Measurements from ENCODE around the gene KRTAP4-1.
"Not testable (repeated sequence)": the region's sequence is repeated elsewhere in the genome, so short reads cannot be mapped to it uniquely, and the experiment has no call there.

Gene KRTAP4-1

DNA sequence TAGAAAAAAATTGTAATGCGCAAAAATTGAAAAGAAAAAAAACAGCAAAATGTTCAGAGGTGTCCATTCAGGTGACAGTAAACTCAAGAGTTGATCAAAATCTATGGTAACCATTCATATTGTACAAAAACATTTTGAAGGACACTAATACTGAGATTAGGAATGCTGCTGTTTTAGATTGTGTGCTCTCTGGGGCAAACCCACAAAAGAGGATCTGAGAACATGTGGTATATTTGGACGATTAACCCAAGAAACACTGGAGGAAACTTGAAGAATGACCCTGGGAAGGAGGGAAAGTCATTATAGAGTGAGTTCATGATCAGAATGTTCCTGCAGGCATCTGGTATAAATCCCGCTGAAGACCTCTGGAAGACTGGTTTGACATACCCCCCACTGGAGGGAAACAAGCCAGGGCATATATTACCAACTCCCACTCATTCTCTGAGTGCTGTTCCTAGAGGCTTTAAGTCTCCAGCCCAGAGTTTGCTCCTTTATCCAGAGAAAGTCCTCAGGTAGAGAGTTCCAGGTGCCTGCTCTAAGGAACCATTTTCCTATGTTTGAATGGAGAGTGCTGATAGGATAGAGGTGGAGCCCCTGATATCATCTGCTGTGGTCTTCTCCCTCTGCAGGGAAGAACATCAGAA, 7.8 kb downstream of the KRTAP4-1 start:
- DNase-seq (ENCODE audit: low spot score): no peak

DNA sequence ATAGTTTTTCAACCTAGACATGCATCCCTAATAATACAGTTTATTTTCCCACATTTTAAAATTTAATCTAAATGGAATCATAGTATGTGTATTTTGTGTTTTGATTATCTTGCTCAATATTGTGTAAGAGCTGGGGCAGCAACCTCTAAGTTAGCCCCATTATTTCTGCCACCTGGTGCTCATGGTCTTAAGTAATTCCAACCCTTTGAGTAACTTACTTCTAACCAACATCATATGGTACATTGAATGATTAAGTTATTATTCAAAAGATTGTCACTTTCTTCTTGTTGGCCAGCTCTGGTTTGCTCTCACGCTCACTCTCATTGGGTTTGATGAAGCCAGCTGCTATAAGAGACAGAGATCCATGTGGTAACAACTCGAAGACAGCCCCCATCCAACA, 12.8 kb downstream of the KRTAP4-1 start:
- no peak for DNase-seq (ENCODE audit: low spot score)

DNA sequence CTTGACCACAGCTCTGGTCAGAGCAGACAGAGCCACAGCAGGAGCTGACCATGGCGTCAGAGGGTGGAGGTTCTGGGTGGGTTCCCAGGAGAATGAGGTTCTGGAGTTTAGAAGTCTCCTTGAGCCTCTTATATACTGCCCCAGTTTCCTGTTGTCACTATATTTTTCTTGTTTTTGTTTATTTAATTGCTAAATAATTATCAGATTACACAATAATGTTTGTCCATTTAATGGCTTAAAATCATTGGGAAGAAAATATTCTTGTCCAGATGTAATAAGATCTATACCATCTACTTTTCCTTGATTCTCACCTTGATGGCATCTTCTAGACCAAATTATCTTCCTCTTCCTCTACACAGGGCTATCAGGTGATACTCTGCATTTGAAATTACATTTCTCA, 16.6 kb downstream of the KRTAP4-1 start, which contains the start of gene KRTAP4-3:
Gene KRTAP4-3, minus strand, starts transcription at position 101 of the 400 bp plus-strand sequence. Its CDS starts 49 bp downstream, at position 52.
- DNase-seq (ENCODE audit: low spot score): no peak

DNA sequence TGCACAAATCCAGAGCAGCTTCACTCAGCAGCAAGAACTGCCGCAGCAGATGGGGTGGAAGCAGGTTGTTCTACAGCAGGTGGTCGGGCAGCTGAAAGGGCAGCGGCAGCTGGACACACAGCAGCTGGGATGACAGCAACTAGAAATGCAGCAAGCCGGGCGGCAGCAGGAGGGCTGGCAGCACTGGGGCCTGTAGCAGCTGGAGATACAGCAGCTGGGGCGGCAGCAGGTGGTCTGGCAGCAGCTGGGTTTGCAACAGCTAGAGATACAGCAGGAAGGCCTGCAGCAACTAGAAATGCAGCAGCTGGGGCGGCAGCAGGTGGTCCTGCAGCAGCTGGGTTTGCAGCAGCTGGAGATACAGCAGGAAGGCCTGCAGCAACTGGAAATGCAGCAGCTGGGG, 17.1 kb downstream of the KRTAP4-1 start:
- DNase-seq (ENCODE audit: low spot score): no peak

DNA sequence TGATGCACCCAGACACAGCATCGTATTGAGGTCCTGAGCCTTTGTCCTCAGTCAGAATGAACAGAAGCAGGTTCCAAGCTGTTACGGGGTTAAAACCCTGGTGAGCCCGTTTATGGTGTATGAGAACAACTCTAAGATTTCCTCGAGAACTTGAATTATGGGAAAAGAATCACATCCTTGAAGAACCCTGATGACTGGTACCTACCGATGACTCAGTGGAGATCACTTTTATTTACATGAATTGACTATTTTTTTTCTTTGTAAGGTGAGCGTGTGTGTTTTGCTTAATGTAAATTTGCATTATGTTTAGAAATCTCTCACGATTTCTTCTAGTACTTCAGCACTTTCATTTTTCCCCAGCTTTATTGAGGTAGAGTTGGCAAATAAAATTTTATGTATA, 20.9 kb downstream of the KRTAP4-1 start:
- DNase-seq (ENCODE audit: low spot score): no peak

DNA sequence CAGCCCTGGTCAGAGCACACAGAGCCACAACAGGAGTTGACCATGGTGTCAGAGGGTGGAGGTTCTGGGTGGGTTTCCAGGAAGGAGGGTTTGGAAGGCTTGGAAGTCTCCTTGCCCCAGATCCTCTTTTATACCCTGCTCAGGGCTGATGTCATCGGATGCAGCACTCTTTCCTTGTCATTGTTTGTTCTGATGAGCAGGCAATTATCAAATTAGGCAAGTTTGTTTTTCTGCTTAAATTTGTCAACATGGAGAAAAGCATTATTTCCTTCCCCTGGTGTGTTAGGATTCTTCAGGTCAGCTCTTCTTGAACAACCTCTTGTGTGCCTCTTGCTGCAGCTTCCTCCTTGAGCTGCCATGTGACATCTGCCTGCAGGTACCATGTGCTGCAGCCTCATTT, 24.1 kb downstream of the KRTAP4-1 start, which contains the start of gene KRTAP4-4:
Gene KRTAP4-4, minus strand, starts transcription at position 101 of the 400 bp plus-strand sequence. Its CDS starts 57 bp downstream, at position 44.
- DNase-seq (ENCODE audit: low spot score): no peak

DNA sequence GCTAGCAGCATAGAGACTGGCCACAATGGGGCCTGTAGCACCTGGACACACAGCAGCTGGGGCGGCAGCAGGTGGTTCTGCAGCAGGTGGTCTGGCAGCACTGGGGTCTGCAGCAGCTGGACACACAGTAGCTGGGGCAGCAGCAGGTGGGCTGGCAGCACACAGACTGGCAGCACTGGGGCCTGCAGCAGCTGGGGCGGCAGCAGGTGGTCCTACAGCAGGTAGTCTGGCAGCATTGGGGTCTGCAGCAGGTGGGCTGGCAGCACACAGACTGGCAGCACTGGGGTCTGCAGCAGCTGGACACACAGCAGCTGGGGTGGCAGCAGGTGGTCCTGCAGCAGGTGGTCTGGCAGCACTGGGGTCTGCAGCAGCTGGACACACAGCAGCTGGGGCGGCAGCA, 24.5 kb downstream of the KRTAP4-1 start:
- not testable (repeated sequence) for DNase-seq (ENCODE audit: low spot score)

DNA sequence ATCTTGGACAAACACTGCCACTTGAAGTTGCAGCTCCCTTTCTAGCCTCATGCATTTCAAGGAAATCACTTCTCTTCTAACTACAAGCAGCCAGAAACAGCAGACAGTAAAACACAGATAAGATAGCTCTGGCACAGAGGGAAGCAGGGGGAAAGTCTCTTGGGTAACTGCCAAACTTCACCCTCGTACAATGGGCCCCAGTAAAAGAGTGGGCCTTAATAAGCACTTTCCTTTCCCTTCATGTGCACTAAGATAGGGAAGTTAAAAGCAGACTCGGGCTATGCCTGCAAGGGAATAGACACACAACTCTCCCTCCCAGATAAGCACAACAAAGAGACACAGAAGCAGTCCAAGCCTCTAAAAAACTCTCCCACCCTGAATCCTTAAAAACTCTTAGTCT, 30.9 kb downstream of the KRTAP4-1 start:
- DNase-seq (ENCODE audit: low spot score): no peak

DNA sequence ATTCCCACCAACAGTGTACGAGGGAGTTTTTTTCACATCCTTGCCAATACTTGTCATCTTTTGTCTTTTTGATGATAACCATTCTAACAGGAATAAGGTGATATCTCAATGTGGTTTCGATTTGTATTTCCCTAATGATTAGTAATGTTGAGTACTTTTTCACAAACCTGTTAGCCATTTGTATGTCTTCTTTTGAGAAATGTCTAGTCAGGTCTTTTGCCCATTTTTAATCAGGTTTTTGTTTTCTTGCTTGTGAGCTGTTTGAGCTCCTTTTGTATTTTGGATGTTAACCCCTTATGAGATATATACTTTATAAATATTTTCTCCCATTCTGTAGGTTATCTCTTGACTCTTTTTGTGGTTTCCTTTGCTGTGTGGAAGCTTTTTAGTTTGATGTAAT, 33.2 kb downstream of the KRTAP4-1 start:
- DNase-seq (ENCODE audit: low spot score): no peak

DNA sequence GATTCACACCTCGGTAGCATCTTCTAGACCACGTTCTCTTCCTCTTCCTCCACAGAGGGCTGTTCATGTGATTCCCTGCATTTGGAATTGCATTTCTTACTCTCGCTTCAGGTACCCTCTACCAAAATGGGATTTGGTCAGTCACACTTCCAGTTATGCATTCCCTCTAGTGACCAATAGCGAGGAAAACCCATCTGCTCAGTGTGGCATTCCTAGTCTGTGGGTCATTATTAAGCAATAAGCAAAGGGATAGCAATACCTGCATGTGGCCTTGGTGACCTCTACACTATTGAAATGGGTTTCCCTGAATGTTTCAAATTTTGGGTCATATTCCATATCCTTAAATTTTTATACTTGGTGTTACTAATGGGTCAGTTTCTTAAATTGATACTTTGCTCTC, 34.7 kb downstream of the KRTAP4-1 start:
- DNase-seq (ENCODE audit: low spot score): no peak

DNA sequence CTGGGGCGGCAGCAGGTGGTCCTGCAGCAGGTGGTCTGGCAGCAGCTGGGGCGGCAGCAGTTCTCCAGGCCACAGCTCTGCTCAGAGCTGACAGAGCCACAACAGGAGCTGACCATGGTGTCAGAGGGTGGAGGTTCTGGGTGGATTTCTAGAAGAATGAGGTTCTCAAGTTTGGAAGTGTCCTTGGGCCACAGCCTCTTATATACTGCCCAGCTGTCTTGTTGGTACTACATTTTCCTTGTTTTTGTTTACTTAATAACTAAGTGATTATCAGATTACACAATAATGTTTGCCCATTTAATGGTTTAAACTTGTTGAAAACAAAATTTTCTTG, 35.1 kb downstream of the KRTAP4-1 start, which contains the start of gene KRTAP4-5:
Gene KRTAP4-5, minus strand, starts transcription at position 174 of the 334 bp plus-strand sequence. Its CDS starts 58 bp downstream, at position 116.
- no peak for DNase-seq (ENCODE audit: low spot score)

DNA sequence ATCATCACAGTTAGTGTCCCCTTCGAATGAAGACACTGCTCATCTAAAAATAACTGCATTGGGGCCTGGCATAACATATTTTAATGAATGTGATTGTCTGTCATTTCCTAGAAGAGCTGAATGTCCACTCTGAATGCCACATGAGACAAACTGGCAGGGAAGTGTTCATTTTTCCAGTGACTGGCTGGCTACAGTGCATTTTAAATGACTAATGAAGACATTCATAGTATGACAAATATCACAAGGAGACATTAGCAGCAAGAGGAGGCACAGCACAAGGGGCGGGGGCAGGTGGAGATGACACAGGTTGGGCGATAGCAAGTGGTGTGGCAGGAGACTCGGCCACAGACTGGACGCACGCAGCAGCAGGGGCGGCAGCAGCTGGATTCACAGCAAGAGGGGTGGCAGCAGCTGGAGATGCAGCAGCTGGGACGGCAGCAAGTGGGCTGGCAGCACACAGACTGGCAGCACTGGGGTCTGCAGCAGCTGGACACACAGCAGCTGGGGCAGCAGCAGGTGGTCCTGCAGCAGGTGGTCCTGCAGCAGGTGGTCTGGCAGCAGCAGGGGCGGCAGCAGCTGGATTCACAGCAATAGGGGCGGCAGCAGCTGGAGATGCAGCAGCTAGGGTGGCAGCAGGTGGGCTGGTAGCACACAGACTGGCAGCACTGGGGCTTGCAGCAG, 35.6 kb downstream of the KRTAP4-1 start:
- DNase-seq (ENCODE audit: low spot score): not testable (repeated sequence)

DNA sequence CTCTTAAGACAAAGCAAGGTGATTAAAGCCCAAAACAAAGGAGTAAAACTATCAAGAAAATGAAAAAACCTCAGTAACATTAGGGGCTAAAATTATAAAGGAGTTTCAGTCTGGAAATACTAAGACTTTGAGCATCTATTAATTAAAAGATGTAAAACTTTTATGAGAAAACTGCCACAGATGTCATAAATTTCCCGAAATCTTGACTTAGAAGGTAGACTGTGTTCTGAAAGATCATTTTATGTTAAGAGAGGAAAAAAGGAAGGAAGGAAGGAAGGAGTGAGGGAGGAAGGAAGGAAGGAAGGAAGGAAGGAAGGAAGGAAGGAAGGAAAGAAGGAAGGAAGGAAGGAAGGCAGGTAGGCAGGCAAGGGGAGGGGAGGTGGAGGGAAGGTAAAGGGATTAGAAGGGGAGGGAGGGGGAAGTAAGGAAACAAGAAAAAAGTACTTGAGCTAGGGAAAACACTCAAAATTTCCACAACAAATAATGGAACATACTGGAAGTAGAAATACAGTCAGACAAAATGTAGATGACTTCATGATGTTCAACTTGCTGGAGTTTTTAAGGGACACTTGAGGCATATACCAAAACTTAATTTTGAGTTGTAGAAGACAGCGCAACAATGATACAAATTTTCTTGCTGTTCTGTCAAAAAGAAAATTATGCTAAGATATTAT, 37.0 kb downstream of the KRTAP4-1 start:
- DNase-seq (ENCODE audit: low spot score): no peak

DNA sequence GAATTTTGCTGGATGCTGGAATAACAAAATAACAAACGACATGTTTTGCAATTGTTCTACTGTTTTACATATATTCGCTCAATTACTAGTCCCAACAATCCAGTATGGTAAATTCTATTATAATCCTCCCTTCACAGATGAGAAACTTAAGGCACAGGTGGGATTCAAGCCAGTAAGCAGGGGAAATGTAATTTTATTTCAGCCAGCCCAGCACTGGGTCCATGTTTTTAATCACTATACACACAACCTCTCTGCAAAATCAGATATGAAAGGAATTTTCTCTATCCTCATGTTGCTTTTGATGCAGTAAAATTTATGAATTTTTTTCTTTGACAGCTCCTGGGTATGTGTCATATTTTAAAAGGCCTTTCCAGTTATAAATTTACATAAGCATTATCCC, 39.5 kb downstream of the KRTAP4-1 start:
- DNase-seq (ENCODE audit: low spot score): no peak

DNA sequence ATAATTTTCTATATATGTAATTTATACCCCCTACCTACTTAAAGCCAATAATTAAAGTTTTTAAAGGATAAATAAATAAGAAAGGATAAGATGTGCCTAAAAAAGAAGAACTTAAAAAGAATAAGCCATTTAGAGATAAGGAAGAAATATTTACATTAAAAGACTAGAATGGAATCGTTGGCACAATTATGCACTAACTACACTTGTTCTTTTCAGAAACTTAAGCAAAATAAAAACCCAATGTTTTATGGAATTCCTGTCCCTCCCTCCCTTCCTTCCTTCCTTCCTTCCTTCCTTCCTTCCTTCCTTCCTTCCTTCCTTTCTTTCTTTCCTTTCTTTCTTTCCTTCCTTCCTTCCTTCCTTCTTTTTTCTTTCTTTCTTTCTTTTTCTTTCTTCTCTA, 39.9 kb downstream of the KRTAP4-1 start:
- no peak for DNase-seq (ENCODE audit: low spot score)

DNA sequence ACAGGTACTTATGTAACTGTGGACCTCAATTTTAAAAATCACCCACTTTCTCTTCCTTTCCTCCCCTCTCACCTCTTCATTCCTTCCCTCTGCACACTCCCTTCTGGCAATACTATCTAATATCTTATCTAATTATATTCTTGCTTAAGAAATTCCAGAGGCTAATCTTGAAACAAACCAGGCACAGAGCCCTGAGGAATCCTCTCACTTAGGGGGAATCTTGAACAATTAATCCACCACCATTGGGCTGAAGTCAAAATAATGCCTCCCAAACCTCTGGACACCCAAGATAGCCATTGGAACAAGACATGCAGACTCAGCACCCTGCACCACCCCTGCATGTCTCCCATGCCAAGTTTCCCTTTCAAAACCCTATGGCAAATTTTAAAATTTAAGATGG, 43.4 kb downstream of the KRTAP4-1 start:
- DNase-seq (ENCODE audit: low spot score): no peak

DNA sequence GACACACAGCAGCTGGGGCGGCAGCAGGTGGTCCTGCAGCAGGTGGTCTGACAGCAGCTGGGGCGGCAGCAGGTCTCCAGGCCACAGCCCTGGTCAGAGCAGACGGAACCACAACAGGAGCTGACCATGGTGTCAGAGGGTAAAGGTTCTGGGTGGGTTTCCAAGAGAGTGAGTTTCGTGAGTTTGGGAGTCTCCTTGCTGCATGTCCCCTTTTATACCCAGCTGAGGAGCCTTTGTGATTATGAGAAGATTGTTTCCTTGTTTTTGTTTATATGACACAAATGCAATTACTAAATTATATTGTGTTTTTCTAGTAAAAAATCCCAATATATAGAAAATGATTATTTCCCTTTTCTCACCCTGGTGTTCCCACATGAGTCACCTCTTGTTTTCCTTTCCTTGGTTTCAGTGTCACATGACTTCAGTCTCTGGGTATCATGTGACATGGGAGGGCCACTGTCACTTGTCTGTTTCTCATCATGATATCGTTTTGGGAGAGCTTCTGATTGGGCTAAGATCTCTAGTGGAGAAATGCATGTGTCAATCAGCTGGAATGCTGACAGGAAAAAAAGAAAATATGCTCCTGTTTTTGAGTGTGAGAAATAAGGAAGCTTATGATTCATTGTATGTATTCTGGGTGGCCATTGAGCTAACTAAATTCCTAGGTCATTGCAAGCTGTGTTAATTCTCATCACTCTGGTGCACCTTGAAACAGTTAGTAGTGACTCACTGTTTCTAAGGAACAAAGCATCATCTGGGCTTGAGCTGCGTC, 44.2 kb downstream of the KRTAP4-1 start, which contains the start of gene KRTAP4-6:
Gene KRTAP4-6, minus strand, starts transcription at position 185 of the 772 bp plus-strand sequence. Its CDS starts 57 bp downstream, at position 128.
- DNase-seq (ENCODE audit: low spot score): no peak

DNA sequence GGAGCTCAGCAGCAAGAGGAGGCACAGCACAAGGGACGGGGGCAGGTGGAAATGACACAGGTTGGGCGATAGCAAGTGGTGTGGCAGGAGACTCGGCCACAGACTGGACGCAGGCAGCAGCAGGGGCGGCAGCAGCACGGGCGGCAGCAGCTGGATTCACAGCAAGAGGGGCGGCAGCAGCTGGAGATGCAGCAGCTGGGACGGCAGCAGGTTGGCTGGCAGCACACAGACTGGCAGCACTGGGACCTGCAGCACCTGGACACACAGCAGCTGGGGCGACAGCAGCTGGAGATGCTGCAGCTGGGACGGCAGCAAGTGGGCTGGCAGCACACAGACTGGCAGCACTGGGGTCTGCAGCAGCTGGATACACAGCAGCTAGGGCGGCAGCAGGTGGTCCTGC, 44.8 kb downstream of the KRTAP4-1 start:
- DNase-seq (ENCODE audit: low spot score): not testable (repeated sequence)
